Fibroblast of lung (primary cell): ENCODE measurements around the gene SCN8A.

Experiments used
- CTCF ChIP-seq, 2 donors: IDR thresholded peaks in 1 of 2; conservative IDR thresholded peaks in 1 of 2; 1 replicate in 1 of 2; 2 replicates in 1 of 2; pipeline ENCODE4 v1.5.1; 2011 to 2012; ENCODE audit warnings: low read length in 2 of 2, control low read depth in 1 of 2, inconsistent platforms in 1 of 2, low read depth in 1 of 2, mild to moderate bottlenecking in 1 of 2
- EZH2 ChIP-seq: IDR thresholded peaks from 2 replicates; pipeline ENCODE4 v1.5.1; 2012; ENCODE audit warnings: low read length, control low read depth, mild to moderate bottlenecking; ENCODE audit errors: missing control alignments

GRCh38 chr12:51600721-51601120 lies 9.7 kb downstream of the SCN8A start:
- no peak for TF ChIP-seq CTCF (conservative IDR thresholded peaks at IDR 0.05 in 1 of 2, IDR thresholded peaks at IDR 0.05 in 1 of 2; ENCODE audit: low read depth in 1 of 2, low read length in 2 of 2)
- TF ChIP-seq EZH2: no peak
